ENCODE data around the gene LRRC37A3.

GRCh38 chr17:64920026-64920418, 744 bp upstream of the LRRC37A3 start:
- TF ChIP-seq CTCF (conservative IDR thresholded peaks at IDR 0.05; ENCODE audit: low read length): no peak
- no peak for TF ChIP-seq EZH2phosphoT487 (IDR thresholded peaks at IDR 0.05; ENCODE audit: borderline replicate concordance)
